ENCODE data around the gene MED29. TPM values are rescaled to one million over a fixed set of nuclear protein-coding genes. Genes with fewer than 3 reads are reported as not detected.

The MED29 gene
- total and polyA plus RNA-seq, 4 donors, result 17.8 to 77.7 (median 57.2) TPM

DNA sequence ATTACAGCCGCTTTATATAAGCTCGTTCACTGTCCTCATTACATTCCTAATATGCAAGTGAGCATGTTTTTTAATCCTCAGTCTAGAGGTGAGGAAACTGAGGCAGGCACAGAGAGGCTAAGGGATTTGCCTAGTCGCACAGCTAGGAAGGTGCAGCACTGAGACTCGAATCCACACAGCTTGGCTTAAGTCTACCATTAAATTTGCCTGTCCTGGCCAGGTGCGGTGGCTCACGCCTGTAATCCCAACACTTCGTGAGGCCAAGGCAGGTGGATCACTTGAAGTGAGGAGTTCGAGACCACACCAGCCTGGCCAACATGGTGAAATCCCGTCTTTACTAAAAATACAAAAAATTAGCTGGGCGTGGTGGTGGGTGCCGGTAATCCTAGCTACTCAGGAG, 36.5 kb downstream of the MED29 start:
- Histone ChIP-seq H3K4me3 (ENCODE audit: low read depth, low read length) (no peak overlapping the region), H3K27ac (ENCODE audit: low read depth, low read length) (no peak overlapping the region), H3K36me3 (ENCODE audit: control insufficient read depth, insufficient read depth, low read length) (peaks cover 44% of the 10 kb centered on the region), H3K9me3 (ENCODE audit: control insufficient read depth, insufficient read depth, low read length) (no peaks in the 10 kb centered on the region), H3K27me3 (ENCODE audit: control insufficient read depth, insufficient read depth, low read length) (no peaks in the 10 kb centered on the region), H3K4me1 (ENCODE audit: control insufficient read depth, insufficient read depth, low read length) (peaks cover 14% of the 10 kb centered on the region)
- WGBS (ENCODE audit: insufficient coverage), result 97% methylated on average over 6 of the region's 11 CpGs
- DNase-seq (ENCODE audit: low read depth in 4 of 6, low spot score in 6 of 6), result no peak

DNA sequence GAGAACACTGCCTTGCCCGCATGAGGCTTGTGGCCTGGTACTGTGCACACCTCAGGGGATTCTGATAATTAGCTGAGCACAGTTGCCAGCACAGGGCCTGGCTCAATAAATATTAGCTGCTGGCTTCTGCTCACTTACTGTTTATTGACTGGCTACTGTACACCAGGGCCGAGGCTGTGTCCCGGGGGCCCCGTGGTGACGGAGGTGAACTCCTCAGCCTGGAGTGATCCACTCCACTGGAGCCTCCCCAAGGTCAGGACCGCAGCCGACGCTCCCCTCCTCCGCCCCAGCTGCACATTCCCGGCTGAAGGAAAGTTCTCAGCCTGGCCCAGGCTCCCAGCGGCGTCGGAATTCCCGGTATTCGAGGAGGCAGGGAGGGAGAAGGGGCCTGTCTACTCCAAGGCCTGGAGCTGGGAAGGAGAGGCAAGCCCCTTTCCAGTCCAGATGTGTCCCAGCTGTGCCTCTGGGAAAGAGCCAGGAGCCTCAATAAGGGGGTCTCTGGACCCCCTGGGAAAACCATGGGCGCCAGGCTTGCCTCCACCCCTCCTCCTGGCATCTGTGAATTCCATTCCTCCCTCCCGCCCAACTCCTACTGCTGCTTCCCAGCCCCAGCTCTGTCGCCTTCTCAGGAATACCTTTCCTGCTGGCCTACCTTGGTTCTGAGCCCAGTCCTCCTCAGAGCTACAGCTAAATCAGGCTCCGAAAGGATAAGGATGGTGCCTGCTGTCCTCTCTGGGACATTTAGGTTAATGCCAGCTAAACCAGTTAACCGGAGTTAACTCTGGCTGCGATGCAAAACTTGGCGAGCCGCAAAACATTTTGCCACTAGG, 37.3 kb downstream of the MED29 start:
- Histone ChIP-seq H3K4me3 (ENCODE audit: low read depth, low read length) (no peak overlapping the region), H3K9me3 (ENCODE audit: control insufficient read depth, insufficient read depth, low read length) (no peaks in the 10 kb centered on the region), H3K4me1 (ENCODE audit: control insufficient read depth, insufficient read depth, low read length) (peaks cover 14% of the 10 kb centered on the region), H3K27ac (ENCODE audit: low read depth, low read length) (peak overlapping the region; percentile 92), H3K27me3 (ENCODE audit: control insufficient read depth, insufficient read depth, low read length) (no peaks in the 10 kb centered on the region), H3K36me3 (ENCODE audit: control insufficient read depth, insufficient read depth, low read length) (peaks cover 44% of the 10 kb centered on the region)
- DNase-seq (ENCODE audit: low read depth in 4 of 6, low spot score in 6 of 6), result peak in 1 of 6 donors; percentile 84
- 17% methylated on average over 21 of the region's 23 CpGs for WGBS (ENCODE audit: insufficient coverage)

DNA sequence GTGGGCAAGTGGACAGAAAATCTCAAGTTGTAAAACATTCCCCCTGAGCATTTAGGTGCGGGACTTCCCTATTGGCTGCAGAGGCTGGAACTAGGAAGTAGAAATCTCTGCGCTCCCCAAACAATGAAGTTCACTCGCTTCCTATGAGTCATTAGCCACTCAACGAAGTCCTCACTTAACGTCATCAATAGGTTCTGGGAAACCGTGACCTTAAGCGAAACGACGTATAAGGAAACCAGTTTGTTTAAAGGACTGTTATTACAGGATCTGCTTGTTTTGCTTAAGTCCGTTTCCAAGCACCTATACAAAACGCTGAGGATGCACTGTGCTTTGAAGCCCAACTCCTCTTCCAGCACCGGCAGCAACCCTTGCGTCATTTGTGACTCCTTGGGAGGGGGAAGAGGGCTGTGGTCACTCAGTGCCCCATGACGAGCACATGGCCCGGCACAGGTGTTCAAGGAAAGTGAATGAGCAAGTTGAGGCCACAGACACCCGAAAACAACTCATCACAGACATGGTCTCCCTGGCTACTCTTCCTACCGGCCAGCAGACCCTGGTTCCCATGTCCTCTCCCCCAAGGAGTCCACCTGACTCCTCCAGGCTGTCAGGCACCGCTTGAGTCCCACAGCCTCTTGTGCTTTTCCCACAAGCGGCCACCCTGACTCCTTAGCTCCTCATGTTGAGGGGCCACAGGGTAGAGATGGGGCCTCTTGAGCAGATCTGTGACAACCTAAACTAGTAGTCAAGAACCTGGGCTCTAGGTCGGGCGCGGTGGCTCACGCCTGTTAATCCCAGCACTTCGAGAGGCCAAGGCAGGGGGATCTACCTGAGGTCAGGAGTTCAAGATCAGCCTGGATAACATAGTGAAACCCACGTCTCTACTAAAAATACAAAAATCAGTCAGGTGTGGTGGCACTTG, 39.8 kb downstream of the MED29 start:
- WGBS (ENCODE audit: insufficient coverage), result 83% methylated on average over 20 of the region's 25 CpGs
- H3K27me3 ChIP-seq (ENCODE audit: control insufficient read depth, insufficient read depth, low read length), result no peaks in the 10 kb centered on the region
- H3K27ac ChIP-seq (ENCODE audit: low read depth, low read length), result peak overlapping the region; percentile 61
- H3K4me1 ChIP-seq (ENCODE audit: control insufficient read depth, insufficient read depth, low read length), result peaks cover 26% of the 10 kb centered on the region
- no peak for DNase-seq (ENCODE audit: low read depth in 4 of 6, low spot score in 6 of 6)
- no peaks in the 10 kb centered on the region for H3K9me3 ChIP-seq (ENCODE audit: control insufficient read depth, insufficient read depth, low read length)
- no peak overlapping the region for H3K4me3 ChIP-seq (ENCODE audit: low read depth, low read length)
- peaks cover 37% of the 10 kb centered on the region for H3K36me3 ChIP-seq (ENCODE audit: control insufficient read depth, insufficient read depth, low read length)

DNA sequence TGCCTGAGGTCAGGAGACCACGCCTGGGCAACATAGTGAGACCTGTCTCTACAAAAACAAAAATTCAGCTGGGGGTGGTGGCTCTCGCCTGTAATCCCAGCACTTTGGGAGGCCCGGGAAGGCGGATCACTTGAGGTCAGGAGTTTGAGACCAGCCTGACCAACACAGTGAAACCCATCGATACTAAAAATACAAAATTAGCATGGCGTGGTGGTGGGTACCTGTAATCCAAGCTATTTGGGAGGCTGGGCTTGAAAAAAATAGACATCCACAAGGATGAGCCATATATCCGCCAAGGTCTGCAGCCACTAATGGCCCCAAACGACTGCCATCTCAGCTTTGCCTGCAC, 41.5 kb downstream of the MED29 start:
- Histone ChIP-seq H3K4me1 (ENCODE audit: control insufficient read depth, insufficient read depth, low read length) (peaks cover 32% of the 10 kb centered on the region), H3K9me3 (ENCODE audit: control insufficient read depth, insufficient read depth, low read length) (no peaks in the 10 kb centered on the region), H3K36me3 (ENCODE audit: control insufficient read depth, insufficient read depth, low read length) (peaks cover 37% of the 10 kb centered on the region), H3K27ac (ENCODE audit: low read depth, low read length) (no peak overlapping the region), H3K27me3 (ENCODE audit: control insufficient read depth, insufficient read depth, low read length) (no peaks in the 10 kb centered on the region), H3K4me3 (ENCODE audit: low read depth, low read length) (no peak overlapping the region)
- 93% methylated on average over 4 of the region's 8 CpGs for WGBS (ENCODE audit: insufficient coverage)
- DNase-seq (ENCODE audit: low read depth in 4 of 6, low spot score in 6 of 6), result no peak

DNA sequence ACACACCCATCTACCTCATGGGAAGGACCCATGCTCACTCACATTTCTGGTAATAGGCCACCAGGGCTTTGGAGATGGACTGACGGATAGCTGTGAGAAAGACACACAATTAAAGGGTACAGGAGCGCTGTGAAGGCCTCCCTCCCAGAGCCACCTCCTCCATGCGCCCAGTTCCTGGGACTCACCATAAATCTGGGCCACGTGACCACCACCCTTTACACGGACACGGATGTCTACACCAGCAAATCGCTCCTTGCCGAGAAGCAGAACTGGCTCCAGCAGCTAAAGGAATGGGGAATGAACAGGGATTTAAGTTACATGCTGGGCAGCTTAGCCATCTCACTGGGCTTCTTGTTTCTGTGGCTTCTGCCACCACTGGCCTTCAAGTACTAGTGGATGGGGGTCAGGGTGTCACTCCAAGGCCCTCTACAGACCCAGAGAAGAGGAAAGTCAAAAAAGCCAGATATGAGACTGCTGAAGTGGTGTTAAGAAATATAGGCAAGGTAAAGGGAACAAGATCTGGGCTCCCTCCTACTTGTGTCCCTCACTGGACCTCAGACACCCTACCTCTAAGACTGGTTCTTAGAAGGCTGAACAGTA, 42.4 kb downstream of the MED29 start:
- peaks cover 37% of the 10 kb centered on the region for H3K36me3 ChIP-seq (ENCODE audit: control insufficient read depth, insufficient read depth, low read length)
- no peaks in the 10 kb centered on the region for H3K9me3 ChIP-seq (ENCODE audit: control insufficient read depth, insufficient read depth, low read length)
- WGBS (ENCODE audit: insufficient coverage), result 96% methylated on average over 4 of the region's 8 CpGs
- no peaks in the 10 kb centered on the region for H3K27me3 ChIP-seq (ENCODE audit: control insufficient read depth, insufficient read depth, low read length)
- H3K4me3 ChIP-seq (ENCODE audit: low read depth, low read length), result no peak overlapping the region
- no peak overlapping the region for H3K27ac ChIP-seq (ENCODE audit: low read depth, low read length)
- H3K4me1 ChIP-seq (ENCODE audit: control insufficient read depth, insufficient read depth, low read length), result peaks cover 26% of the 10 kb centered on the region
- no peak for DNase-seq (ENCODE audit: low read depth in 4 of 6, low spot score in 6 of 6)

DNA sequence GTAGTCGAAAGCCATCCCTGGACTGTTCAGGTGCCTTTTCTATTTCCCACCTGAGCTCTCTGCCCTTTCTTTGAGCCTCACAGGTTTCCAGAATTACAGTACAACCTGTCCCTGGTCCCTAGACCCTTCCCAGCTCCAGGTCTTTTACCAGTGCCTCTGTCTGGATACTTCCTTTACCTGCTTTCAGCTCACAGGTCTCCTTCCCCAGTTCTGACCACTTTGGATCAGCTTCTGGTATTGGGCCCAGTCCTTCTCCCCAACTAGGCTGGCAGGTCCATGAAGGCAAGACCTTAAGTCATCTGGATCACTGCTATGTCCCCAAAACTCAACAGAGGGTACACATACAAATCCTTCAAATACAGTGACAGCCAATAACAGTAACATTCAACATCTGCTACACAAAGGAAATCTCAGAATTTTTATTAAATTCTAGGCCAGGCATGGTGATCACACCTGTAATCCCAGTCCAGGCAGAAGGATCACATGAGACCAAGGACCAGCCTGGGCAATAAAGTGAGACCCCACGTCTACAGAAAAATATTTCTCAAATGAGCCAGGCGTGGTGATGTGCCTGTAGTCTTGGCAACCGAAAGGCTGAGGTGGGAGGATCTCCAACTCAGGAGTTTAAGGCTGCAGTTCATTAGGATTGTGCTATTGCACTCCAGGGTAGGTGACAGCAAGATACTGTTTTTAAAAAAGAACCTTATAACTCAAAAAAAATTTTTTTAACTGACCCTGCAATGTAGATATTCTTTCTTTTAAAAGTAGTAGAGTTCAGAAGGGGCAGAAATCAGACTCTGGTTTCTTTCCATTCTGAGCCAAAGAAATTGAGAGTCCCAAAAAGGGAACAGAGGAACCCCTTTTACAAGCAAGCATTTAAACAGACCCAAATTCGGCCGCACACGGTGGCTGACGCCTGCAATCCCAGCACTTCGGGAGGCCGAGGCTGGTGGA, 43.2 kb downstream of the MED29 start:
- Histone ChIP-seq H3K9me3 (ENCODE audit: control insufficient read depth, insufficient read depth, low read length) (no peaks in the 10 kb centered on the region), H3K4me1 (ENCODE audit: control insufficient read depth, insufficient read depth, low read length) (peaks cover 22% of the 10 kb centered on the region), H3K36me3 (ENCODE audit: control insufficient read depth, insufficient read depth, low read length) (peaks cover 37% of the 10 kb centered on the region), H3K27me3 (ENCODE audit: control insufficient read depth, insufficient read depth, low read length) (no peaks in the 10 kb centered on the region), H3K27ac (ENCODE audit: low read depth, low read length) (no peak overlapping the region), H3K4me3 (ENCODE audit: low read depth, low read length) (peak overlapping the region; percentile 84)
- WGBS (ENCODE audit: insufficient coverage), result 55% methylated on average over 4 of the region's 10 CpGs
- no peak for DNase-seq (ENCODE audit: low read depth in 4 of 6, low spot score in 6 of 6)

DNA sequence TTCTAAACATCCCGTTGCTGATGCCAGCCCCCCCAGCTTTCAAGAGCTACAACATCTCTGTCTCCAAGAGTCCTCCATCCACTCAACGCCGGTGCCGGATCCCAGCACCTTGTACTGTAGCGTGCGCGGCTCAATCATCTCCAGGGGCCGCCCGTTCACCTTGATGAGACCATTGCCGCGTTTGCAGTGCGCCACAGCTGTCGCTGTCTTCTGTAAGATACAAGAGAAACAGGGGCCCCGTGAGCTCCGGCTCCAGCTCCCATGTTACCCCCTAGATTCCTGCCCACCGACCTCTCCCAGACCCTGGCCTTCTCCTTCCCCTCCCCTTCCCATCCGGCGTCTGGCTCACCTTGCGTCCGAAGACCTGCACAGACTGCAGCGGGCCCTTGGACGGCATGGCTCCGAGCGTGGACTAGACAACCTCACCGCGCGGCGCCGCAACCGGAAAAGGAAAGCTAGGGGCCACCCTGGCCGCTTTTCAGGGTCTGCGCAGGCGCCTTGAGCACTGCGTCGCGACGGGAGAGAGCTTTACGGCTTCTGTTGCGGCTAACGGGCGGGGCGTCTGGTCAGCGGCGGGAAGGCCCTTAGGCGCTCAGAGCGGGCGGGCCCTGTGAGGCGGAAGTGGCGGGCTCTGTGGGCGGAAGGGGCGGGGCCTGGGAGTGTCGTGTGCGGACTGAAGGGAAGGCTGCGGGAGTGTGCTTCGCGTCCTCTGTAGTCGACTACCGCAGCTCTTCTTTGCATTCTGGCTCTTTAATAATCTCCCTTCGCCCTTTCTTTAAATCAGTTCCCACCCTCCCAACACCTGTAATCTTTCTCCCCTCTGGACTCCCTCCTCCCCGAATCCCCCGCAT, 44.5 kb downstream of the MED29 start, which contains the start of gene RPS16:
RPS16 (minus strand) TSS at position 451 of the 851 bp plus-strand sequence; CDS start at position 397, 54 bp downstream.
- peak; percentile 83 to 99 (median 94) for DNase-seq (ENCODE audit: low read depth in 4 of 6, low spot score in 6 of 6)
- H3K9me3 ChIP-seq (ENCODE audit: control insufficient read depth, insufficient read depth, low read length), result no peaks in the 10 kb centered on the region
- H3K4me1 ChIP-seq (ENCODE audit: control insufficient read depth, insufficient read depth, low read length), result peaks cover 26% of the 10 kb centered on the region
- H3K27me3 ChIP-seq (ENCODE audit: control insufficient read depth, insufficient read depth, low read length), result no peaks in the 10 kb centered on the region
- H3K4me3 ChIP-seq (ENCODE audit: low read depth, low read length), result peak within 1 kb of the TSS; percentile 84
- peaks cover 37% of the 10 kb centered on the region for H3K36me3 ChIP-seq (ENCODE audit: control insufficient read depth, insufficient read depth, low read length)
- WGBS (ENCODE audit: insufficient coverage), result 0% methylated on average over 54 of the region's 61 CpGs
- H3K27ac ChIP-seq (ENCODE audit: low read depth, low read length), result peak within 1 kb of the TSS; percentile 93

DNA sequence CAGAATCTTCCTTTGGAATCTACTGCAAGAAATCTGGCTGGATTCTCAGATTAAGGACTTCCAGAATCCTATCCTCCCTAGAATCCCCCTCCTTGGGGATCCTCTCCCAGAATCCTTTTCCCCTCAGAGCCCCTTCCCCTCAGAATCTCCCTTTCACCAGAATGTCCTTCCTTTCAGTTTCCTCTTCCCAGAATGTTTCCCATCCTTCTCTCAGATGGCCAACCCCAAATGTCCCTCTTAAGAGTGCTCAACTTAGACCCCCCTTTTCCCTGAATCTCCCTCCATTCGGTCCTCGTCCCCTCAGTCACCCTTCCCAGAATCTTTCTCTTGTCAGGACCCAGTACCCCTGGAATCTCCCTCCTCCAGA, 45.2 kb downstream of the MED29 start:
- H3K4me3 ChIP-seq (ENCODE audit: low read depth, low read length), result peak overlapping the region; percentile 84
- H3K36me3 ChIP-seq (ENCODE audit: control insufficient read depth, insufficient read depth, low read length), result peaks cover 32% of the 10 kb centered on the region
- peak overlapping the region; percentile 93 for H3K27ac ChIP-seq (ENCODE audit: low read depth, low read length)
- no peaks in the 10 kb centered on the region for H3K27me3 ChIP-seq (ENCODE audit: control insufficient read depth, insufficient read depth, low read length)
- H3K4me1 ChIP-seq (ENCODE audit: control insufficient read depth, insufficient read depth, low read length), result peaks cover 22% of the 10 kb centered on the region
- no peaks in the 10 kb centered on the region for H3K9me3 ChIP-seq (ENCODE audit: control insufficient read depth, insufficient read depth, low read length)
- no peak for DNase-seq (ENCODE audit: low read depth in 4 of 6, low spot score in 6 of 6)
- WGBS (ENCODE audit: insufficient coverage), result 0% methylated on average over 2 of the region's 2 CpGs
